ENCODE measurements around the gene RHBDF1. TPM values are rescaled to one million over a fixed set of nuclear protein-coding genes. Genes with fewer than 3 reads are reported as not detected.

Gene RHBDF1
- polyA plus RNA-seq, 1 of the 3 experiments (the other 2 are of a cell fraction) = 54.1 TPM

- DNase-seq = peak; percentile 63
- Histone ChIP-seq H3K9me3 (no peaks in the 10 kb centered on the region), H3K36me3 (replicated peaks in 1 of 2; ENCODE audit: control insufficient read depth in 1 of 2, insufficient read depth in 2 of 2, low read length in 1 of 2) (peaks cover 11% of the 10 kb centered on the region in 2 experiments), H4K20me1 (ENCODE audit: insufficient read depth) (peaks cover 4% of the 10 kb centered on the region), H3K27me3 (ENCODE audit: insufficient read depth) (no peaks in the 10 kb centered on the region), H3K4me3 (ENCODE audit: low read depth in 2 of 2, low read length in 1 of 2) (no peak overlapping the region), H3F3A (replicated peaks; ENCODE audit: insufficient read depth) (peaks cover 8% of the 10 kb centered on the region), H3K9me2 (no peaks in the 10 kb centered on the region), H3K9ac (no peak overlapping the region), H3K27ac (ENCODE audit: low read depth in 2 of 2, low read length in 1 of 2) (peak overlapping the region; percentile 58 to 84; a peak in 2 of 4 replicates), H3K4me1 (ENCODE audit: control insufficient read depth in 1 of 2, insufficient read depth in 2 of 2, low read depth in 1 of 2, low read length in 1 of 2) (peaks cover 23 to 60% of the 10 kb centered on the region in 2 experiments), H3K79me2 (ENCODE audit: insufficient read depth) (peaks cover 33% of the 10 kb centered on the region), H3K4me2 (peak overlapping the region; percentile 99; the same call in 1 of the 2 replicates), H2AFZ (ENCODE audit: low read depth) (no peak overlapping the region)
- TF ChIP-seq REST (IDR thresholded peaks at IDR 0.05; ENCODE audit: low read depth, low read length) = no peak
- TF ChIP-seq ELF1 (IDR thresholded peaks at IDR 0.05) = peak; percentile 44; the same call in 1 of the 2 replicates
- TF ChIP-seq, protein P1, sequence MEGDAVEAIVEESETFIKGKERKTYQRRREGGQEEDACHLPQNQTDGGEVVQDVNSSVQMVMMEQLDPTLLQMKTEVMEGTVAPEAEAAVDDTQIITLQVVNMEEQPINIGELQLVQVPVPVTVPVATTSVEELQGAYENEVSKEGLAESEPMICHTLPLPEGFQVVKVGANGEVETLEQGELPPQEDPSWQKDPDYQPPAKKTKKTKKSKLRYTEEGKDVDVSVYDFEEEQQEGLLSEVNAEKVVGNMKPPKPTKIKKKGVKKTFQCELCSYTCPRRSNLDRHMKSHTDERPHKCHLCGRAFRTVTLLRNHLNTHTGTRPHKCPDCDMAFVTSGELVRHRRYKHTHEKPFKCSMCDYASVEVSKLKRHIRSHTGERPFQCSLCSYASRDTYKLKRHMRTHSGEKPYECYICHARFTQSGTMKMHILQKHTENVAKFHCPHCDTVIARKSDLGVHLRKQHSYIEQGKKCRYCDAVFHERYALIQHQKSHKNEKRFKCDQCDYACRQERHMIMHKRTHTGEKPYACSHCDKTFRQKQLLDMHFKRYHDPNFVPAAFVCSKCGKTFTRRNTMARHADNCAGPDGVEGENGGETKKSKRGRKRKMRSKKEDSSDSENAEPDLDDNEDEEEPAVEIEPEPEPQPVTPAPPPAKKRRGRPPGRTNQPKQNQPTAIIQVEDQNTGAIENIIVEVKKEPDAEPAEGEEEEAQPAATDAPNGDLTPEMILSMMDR (IDR thresholded peaks at IDR 0.05) = peak; percentile 27
- no peak for TF ChIP-seq TAF1 (IDR thresholded peaks at IDR 0.05; ENCODE audit: borderline replicate concordance, low read depth, low read length)
- WGBS (ENCODE audit: low lambda C conversion rate) = 73% methylated on average over 8 of the region's 11 CpGs
- ChIA-PET CTCF (interaction anchor here (0.5 to 21.2 kb wide), 8 partner anchors 10 to 367 kb away, joined by 3 to 793 read pairs (median 4); no protein-coding TSS in a partner anchor), POLR2A (interaction anchor here (0.5 to 0.6 kb wide), 2 partner anchors 12 to 146 kb away, joined by 3 read pairs; no protein-coding TSS in a partner anchor)
Measured at GRCh38 chr16:75580-76501, 3.4 kb upstream of the RHBDF1 start.

- CTCF ChIA-PET = interaction anchor here (1.2 to 21.2 kb wide), 4 partner anchors 9 to 287 kb away, joined by 4 to 793 read pairs (median 27); no protein-coding TSS in a partner anchor
- Histone ChIP-seq H3K27me3 (ENCODE audit: insufficient read depth) (no peaks in the 10 kb centered on the region), H3K9ac (no peak overlapping the region), H3F3A (replicated peaks; ENCODE audit: insufficient read depth) (peaks cover 8% of the 10 kb centered on the region), H3K9me2 (no peaks in the 10 kb centered on the region), H3K4me2 (no peak overlapping the region), H3K4me1 (ENCODE audit: control insufficient read depth in 1 of 2, insufficient read depth in 2 of 2, low read depth in 1 of 2, low read length in 1 of 2) (peaks cover 23 to 60% of the 10 kb centered on the region in 2 experiments), H3K9me3 (no peaks in the 10 kb centered on the region), H3K4me3 (ENCODE audit: low read depth in 2 of 2, low read length in 1 of 2) (no peak overlapping the region), H3K27ac (ENCODE audit: low read depth in 2 of 2, low read length in 1 of 2) (no peak overlapping the region), H3K79me2 (ENCODE audit: insufficient read depth) (peaks cover 43% of the 10 kb centered on the region), H2AFZ (ENCODE audit: low read depth) (no peak overlapping the region), H3K36me3 (replicated peaks in 1 of 2; ENCODE audit: control insufficient read depth in 1 of 2, insufficient read depth in 2 of 2, low read length in 1 of 2) (peaks cover 3 to 6% of the 10 kb centered on the region in 2 experiments), H4K20me1 (ENCODE audit: insufficient read depth) (peaks cover 14% of the 10 kb centered on the region)
- DNase-seq = no peak
- 96% methylated on average over 15 of the region's 16 CpGs for WGBS (ENCODE audit: low lambda C conversion rate)
- POLR2A ChIA-PET = no interaction called here
- TF ChIP-seq TCF12 (IDR thresholded peaks at IDR 0.05) = no peak
- no peak for TF ChIP-seq RXRA (IDR thresholded peaks at IDR 0.05; ENCODE audit: borderline replicate concordance, low read depth)
- no peak for TF ChIP-seq RFX5 (IDR thresholded peaks at IDR 0.05; ENCODE audit: low read length)
- TF ChIP-seq SIN3A (IDR thresholded peaks at IDR 0.05; ENCODE audit: borderline replicate concordance, low read depth, low read length) = no peak
- TF ChIP-seq, protein P1 (IDR thresholded peaks at IDR 0.05) = no peak
- TF ChIP-seq MEF2A (IDR thresholded peaks at IDR 0.05; ENCODE audit: borderline replicate concordance, low read depth) = no peak
- TF ChIP-seq SMC3 (IDR thresholded peaks at IDR 0.05; ENCODE audit: low read depth, low read length) = no peak
- TF ChIP-seq RCOR1 (IDR thresholded peaks at IDR 0.05; ENCODE audit: low read length) = no peak
- TF ChIP-seq CHD2 (IDR thresholded peaks at IDR 0.05; ENCODE audit: low read length, partially characterized antibody) = no peak
- TF ChIP-seq, protein P2, sequence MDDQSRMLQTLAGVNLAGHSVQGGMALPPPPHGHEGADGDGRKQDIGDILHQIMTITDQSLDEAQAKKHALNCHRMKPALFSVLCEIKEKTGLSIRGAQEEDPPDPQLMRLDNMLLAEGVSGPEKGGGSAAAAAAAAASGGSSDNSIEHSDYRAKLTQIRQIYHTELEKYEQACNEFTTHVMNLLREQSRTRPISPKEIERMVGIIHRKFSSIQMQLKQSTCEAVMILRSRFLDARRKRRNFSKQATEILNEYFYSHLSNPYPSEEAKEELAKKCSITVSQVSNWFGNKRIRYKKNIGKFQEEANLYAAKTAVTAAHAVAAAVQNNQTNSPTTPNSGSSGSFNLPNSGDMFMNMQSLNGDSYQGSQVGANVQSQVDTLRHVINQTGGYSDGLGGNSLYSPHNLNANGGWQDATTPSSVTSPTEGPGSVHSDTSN (IDR thresholded peaks at IDR 0.05) = no peak
- TF ChIP-seq, protein P3, sequence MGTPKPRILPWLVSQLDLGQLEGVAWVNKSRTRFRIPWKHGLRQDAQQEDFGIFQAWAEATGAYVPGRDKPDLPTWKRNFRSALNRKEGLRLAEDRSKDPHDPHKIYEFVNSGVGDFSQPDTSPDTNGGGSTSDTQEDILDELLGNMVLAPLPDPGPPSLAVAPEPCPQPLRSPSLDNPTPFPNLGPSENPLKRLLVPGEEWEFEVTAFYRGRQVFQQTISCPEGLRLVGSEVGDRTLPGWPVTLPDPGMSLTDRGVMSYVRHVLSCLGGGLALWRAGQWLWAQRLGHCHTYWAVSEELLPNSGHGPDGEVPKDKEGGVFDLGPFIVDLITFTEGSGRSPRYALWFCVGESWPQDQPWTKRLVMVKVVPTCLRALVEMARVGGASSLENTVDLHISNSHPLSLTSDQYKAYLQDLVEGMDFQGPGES (IDR thresholded peaks at IDR 0.05; ENCODE audit: low read depth, low read length) = no peak
Measured at GRCh38 chr16:74747-75334, 2.4 kb upstream of the RHBDF1 start.

Measured in SK-N-SH (cell line).